Suppressor macrophage (primary cell): ENCODE results near the gene CCNT2.
"Not testable (repeated sequence)": the region's sequence is repeated elsewhere in the genome, so short reads cannot be mapped to it uniquely, and the experiment has no call there.

ENCODE experiments used
- DNase-seq, 4 experiments: peaks; one replicate each; pipeline ENCODE4 v3.0.0-alpha.2; 2020 to 2022

Gene CCNT2

GRCh38 chr2:134919341-134920210, 954 bp downstream of the CCNT2 start:
- peak in 3 of 4 experiments; percentile 43 to 54 (median 50) for DNase-seq

GRCh38 chr2:134924912-134925311, 6.3 kb downstream of the CCNT2 start:
- no peak for DNase-seq

- DNase-seq = no peak
These were observed 7.8 kb downstream of the CCNT2 start for GRCh38 chr2:134926231-134926931.

- no peak for DNase-seq
These were observed 8.6 kb downstream of the CCNT2 start for GRCh38 chr2:134927195-134927594.

DNA sequence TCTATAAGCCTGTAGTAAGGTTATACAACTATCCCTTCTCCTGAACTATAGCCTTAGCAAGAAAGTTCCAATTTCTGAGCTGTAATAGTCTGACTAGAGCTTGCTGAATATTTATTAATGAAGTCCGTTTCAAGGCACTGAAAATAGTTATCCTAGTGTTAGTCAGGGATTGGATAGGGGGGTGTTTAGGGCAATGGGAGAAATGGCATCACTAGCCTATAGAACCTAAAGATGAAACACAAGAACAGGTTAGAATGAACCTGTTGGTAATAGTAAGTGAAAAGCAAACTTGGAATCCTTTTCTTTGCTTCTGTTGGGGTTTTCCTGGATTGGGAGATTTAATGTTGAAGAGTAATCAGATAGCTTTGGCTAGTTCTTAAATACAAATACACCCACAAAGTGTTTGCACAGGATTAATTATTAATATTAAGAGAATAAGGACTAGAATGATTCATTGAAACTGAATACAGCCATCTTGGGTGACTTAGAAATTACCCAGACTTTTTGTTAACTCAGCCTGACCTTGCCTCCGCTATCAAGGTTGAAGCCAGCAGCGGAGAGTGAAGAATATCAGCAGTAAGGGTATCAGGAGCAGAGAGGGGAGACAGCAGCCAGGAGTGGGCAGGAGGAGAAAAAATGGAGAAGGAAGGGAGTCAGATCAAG, 14.4 kb downstream of the CCNT2 start:
- no peak for DNase-seq

DNA sequence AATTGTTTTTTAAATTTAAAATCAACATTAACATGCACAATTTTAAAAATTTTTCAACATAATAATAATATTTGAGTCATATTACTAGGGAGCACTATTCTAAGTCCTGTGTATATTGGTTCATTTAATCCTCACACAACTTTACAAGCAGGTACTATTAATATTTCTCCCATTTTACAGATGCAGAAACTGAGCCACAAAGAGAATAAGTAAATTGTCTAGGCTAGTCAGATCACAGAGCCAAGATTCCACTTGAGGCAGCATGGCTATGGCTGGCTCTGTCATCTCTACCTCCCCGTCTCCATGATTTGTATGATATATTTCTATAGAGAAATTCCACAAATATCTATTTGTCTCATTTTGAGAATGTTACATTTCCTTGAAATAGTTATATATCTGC, 15.1 kb downstream of the CCNT2 start:
- no peak for DNase-seq

- DNase-seq = no peak
These were observed 15.5 kb downstream of the CCNT2 start for GRCh38 chr2:134934150-134934549.

GRCh38 chr2:134934641-134935040, 16.0 kb downstream of the CCNT2 start:
- peak in 2 of 4 experiments; percentile 30 to 34 for DNase-seq

DNA sequence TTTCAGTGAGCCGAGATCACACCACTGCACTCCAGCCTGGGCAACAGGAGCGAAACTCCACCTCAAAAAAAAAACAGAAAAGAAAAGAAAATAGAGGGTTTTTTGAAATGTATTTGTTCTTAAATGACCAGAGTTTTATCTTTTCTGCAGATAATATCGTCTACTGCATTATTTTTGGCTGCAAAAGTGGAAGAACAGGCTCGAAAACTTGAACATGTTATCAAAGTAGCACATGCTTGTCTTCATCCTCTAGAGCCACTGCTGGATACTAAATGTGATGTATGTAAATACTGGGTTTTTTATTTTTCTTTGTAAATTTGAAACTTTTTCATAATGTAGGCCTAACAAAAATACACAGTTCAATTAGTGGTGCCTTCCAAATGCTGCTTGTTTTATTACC, 18.1 kb downstream of the CCNT2 start:
- DNase-seq = no peak

DNA sequence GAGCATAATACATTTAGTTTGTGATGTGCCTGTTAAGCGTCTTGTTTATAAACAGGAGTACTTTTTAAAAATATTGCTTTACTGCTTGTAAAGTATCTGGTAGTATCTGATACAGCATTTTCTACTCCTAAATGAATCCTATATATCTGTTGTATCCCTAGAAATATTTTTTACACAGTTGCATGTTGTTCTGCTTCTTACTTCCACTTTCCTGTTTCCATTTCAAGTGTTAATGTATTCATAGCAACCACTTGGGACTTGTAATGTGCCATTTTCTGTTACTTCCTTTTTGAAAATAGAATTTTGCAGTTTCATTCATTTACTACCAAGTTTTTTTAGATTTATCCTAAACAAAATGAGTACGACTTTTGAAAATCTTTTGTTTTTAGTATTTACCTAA, 24.9 kb downstream of the CCNT2 start:
- peak; percentile 2 to 78 (median 43) for DNase-seq

DNA sequence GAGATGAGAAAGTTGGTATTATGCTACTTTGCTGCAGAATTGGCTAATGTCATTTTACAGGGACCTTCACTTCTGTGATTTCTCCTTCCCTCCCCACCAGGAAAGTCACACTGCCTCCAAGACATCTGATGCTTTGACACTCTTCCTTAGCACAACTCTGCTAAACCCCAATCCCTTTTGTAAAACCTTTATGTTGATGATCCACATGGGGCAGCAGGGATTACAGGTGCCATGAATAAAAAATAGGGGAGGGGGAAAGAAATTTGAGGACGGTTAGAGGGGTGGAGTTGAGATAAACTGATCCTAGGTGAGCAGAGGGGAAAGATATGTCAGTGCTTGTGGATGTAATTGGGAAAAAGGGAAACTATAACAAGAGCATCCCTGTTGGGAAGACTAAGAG, 26.4 kb downstream of the CCNT2 start:
- DNase-seq = no peak

- no peak for DNase-seq
These were observed 27.5 kb downstream of the CCNT2 start for GRCh38 chr2:134946073-134946472.

- no peak for DNase-seq
These were observed 31.5 kb downstream of the CCNT2 start for GRCh38 chr2:134949981-134950708.

GRCh38 chr2:134950886-134951285, 32.3 kb downstream of the CCNT2 start:
- DNase-seq = peak in 3 of 4 experiments; percentile 2 to 42 (median 41)

- no peak for DNase-seq
These were observed 34.0 kb downstream of the CCNT2 start for GRCh38 chr2:134952608-134953007.

- DNase-seq = no peak
These were observed 35.4 kb downstream of the CCNT2 start for GRCh38 chr2:134954065-134954464.

- no peak for DNase-seq
These were observed 37.1 kb downstream of the CCNT2 start for GRCh38 chr2:134955744-134956143.

GRCh38 chr2:134957477-134957876, 38.9 kb downstream of the CCNT2 start:
- DNase-seq = no peak

DNA sequence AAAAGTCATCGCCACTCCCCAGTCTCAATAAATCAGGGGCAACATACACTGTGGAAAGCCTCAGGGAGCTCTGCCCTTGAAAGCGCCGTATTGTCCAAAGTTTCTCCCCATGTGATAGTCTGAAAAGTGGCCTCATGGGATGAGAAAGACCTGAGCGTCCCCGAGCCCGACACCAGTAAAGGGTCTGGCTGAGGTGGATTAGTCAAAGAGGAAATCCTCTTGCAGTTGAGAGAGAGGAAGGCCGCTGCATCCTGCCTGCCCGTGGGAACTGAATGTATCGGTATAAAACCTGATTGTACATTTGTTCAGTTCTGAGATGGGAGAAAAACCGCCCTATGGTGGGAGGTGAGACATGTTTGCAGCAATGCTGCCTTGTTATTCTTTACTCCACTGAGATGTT, 48.5 kb downstream of the CCNT2 start:
- DNase-seq = not testable (repeated sequence)

DNA sequence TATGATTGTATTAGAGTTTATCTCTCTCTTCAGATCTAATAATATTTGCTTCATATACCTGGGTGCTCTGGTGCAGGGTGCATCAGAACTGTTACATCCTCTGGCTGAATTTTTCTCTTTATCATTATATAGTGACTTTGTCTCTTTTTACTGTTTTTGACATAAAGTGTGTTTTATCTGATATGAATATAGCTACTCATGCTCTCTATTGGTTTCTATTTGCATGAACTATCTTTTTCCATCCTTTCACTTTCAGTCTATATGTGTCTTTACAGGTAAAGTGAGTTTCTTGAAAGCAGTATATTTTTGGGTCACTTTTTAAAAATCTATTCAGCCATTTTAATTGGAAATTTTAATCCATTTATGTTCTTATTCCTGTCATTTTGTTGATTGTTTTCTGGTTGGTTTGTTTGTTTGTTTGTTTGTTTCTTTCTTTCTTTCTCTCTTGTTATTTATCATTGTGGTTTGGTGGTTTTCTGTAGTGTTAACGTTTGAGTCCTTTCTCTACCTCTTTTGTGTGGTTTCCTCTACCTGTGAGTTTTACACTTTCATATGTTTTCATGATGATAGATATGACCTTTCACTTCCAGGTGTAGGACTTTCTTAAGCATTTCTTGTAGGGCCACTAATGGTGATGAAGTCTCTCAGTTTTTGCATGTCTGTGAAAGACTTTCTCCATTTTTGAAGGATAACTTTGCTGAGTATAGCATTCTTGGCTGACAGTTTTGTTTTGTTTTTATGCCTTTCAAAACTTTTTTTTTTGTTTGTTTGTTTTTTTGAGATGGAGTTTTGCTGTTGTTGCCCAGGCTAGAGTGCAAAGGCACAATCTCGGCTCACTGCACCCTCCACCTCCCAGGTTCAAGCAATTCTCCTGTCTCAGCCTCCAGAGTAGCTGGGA, 54.9 kb downstream of the CCNT2 start:
- no peak for DNase-seq

- DNase-seq = no peak
These were observed 56.8 kb downstream of the CCNT2 start for GRCh38 chr2:134975281-134976009.
